ENCODE data around the gene IQCK.

Gene IQCK

GRCh38 chr16:19859166-19859565 lies 141.1 kb downstream of the IQCK start:
- Histone ChIP-seq H3K27ac (no peak overlapping the region), H3K4me2 (no peak overlapping the region), H3K9ac (no peak overlapping the region), H3K4me3 (IDR thresholded peaks at IDR 0.05; ENCODE audit: insufficient read depth, low read depth, low read length) (no peak overlapping the region), H3K4me1 (ENCODE audit: low read depth, poor library complexity, severe bottlenecking) (no peaks in the 10 kb centered on the region), H4K20me1 (ENCODE audit: insufficient read depth) (no peaks in the 10 kb centered on the region), H2AFZ (ENCODE audit: low read depth) (no peak overlapping the region), H3K27me3 (ENCODE audit: insufficient read depth, low read depth) (no peaks in the 10 kb centered on the region), H3K79me2 (ENCODE audit: insufficient read depth, low read depth) (no peaks in the 10 kb centered on the region), H3K36me3 (ENCODE audit: insufficient read depth) (no peaks in the 10 kb centered on the region)
- no peak for TF ChIP-seq CTCF (conservative IDR thresholded peaks at IDR 0.05; ENCODE audit: low read depth, low read length)

GRCh38 chr16:19859603-19860002 lies 141.5 kb downstream of the IQCK start:
- H3K9ac ChIP-seq = no peak overlapping the region
- H3K4me1 ChIP-seq (ENCODE audit: low read depth, poor library complexity, severe bottlenecking) = no peaks in the 10 kb centered on the region
- no peak overlapping the region for H3K4me3 ChIP-seq (IDR thresholded peaks at IDR 0.05; ENCODE audit: insufficient read depth, low read depth, low read length)

GRCh38 chr16:19860166-19861041 lies 142.3 kb downstream of the IQCK start:
- TF ChIP-seq CTCF (conservative IDR thresholded peaks at IDR 0.05; ENCODE audit: low read depth, low read length) = no peak
- Histone ChIP-seq H3K27me3 (ENCODE audit: insufficient read depth, low read depth) (no peaks in the 10 kb centered on the region), H2AFZ (ENCODE audit: low read depth) (no peak overlapping the region), H3K4me2 (no peak overlapping the region), H3K36me3 (ENCODE audit: insufficient read depth) (no peaks in the 10 kb centered on the region), H4K20me1 (ENCODE audit: insufficient read depth) (no peaks in the 10 kb centered on the region), H3K4me3 (IDR thresholded peaks at IDR 0.05; ENCODE audit: insufficient read depth, low read depth, low read length) (no peak overlapping the region), H3K27ac (no peak overlapping the region), H3K4me1 (ENCODE audit: low read depth, poor library complexity, severe bottlenecking) (no peaks in the 10 kb centered on the region), H3K79me2 (ENCODE audit: insufficient read depth, low read depth) (no peaks in the 10 kb centered on the region), H3K9ac (no peak overlapping the region)

More at GRCh38 chr16:19859603-19860002, 141.5 kb downstream of the IQCK start:
- TF ChIP-seq CTCF (conservative IDR thresholded peaks at IDR 0.05; ENCODE audit: low read depth, low read length) = no peak
- H3K4me2 ChIP-seq = no peak overlapping the region
- H4K20me1 ChIP-seq (ENCODE audit: insufficient read depth) = no peaks in the 10 kb centered on the region
- H3K27me3 ChIP-seq (ENCODE audit: insufficient read depth, low read depth) = no peaks in the 10 kb centered on the region
- no peaks in the 10 kb centered on the region for H3K79me2 ChIP-seq (ENCODE audit: insufficient read depth, low read depth)
- H2AFZ ChIP-seq (ENCODE audit: low read depth) = no peak overlapping the region
- no peaks in the 10 kb centered on the region for H3K36me3 ChIP-seq (ENCODE audit: insufficient read depth)
- H3K27ac ChIP-seq = no peak overlapping the region

- no peak overlapping the region for H3K9ac ChIP-seq
- H2AFZ ChIP-seq (ENCODE audit: low read depth) = no peak overlapping the region
- no peak for TF ChIP-seq CTCF (conservative IDR thresholded peaks at IDR 0.05; ENCODE audit: low read depth, low read length)
- H3K79me2 ChIP-seq (ENCODE audit: insufficient read depth, low read depth) = no peaks in the 10 kb centered on the region
- H3K36me3 ChIP-seq (ENCODE audit: insufficient read depth) = no peaks in the 10 kb centered on the region
- H3K27me3 ChIP-seq (ENCODE audit: insufficient read depth, low read depth) = no peaks in the 10 kb centered on the region
- no peaks in the 10 kb centered on the region for H3K4me1 ChIP-seq (ENCODE audit: low read depth, poor library complexity, severe bottlenecking)
- no peak overlapping the region for H3K27ac ChIP-seq
- no peak overlapping the region for H3K4me2 ChIP-seq
- no peak overlapping the region for H3K4me3 ChIP-seq (IDR thresholded peaks at IDR 0.05; ENCODE audit: insufficient read depth, low read depth, low read length)
- no peaks in the 10 kb centered on the region for H4K20me1 ChIP-seq (ENCODE audit: insufficient read depth)
Observed at GRCh38 chr16:19861133-19861532, 143.1 kb downstream of the IQCK start.
